HEK293 (cell line): Measurements from ENCODE around the gene RIN2.

Experiments used
- CTCF ChIP-seq: fragments of 450-650 bp; formaldehyde crosslinking; IDR thresholded peaks from 2 replicates; pipeline ENCODE4 v1.5.1; 2016; ENCODE audit warnings: missing biosample characterization, missing genetic modification characterization
- ZNF157 ChIP-seq: fragments of 450-650 bp; formaldehyde crosslinking; IDR thresholded peaks from 2 replicates; pipeline ENCODE4 v1.5.1; 2016; ENCODE audit warnings: missing biosample characterization, missing genetic modification characterization
- ZNF19 ChIP-seq: fragments of 450-650 bp; formaldehyde crosslinking; IDR thresholded peaks from 2 replicates; pipeline ENCODE4; 2016; ENCODE audit warnings: missing biosample characterization, missing genetic modification characterization, low read depth
- ZNF239 ChIP-seq: fragments of 450-650 bp; formaldehyde crosslinking; IDR thresholded peaks from 2 replicates; pipeline ENCODE4 v1.5.1; 2016; ENCODE audit warnings: missing biosample characterization, missing genetic modification characterization
- ZSCAN18 ChIP-seq: fragments of 450-650 bp; formaldehyde crosslinking; IDR thresholded peaks from 2 replicates; pipeline ENCODE4 v1.5.1; 2016; ENCODE audit warnings: missing biosample characterization, missing genetic modification characterization

- TF ChIP-seq ZNF19 (tag by site-specific recombination) (no peak), ZNF157 (tag by site-specific recombination) (no peak), ZNF239 (tag by site-specific recombination) (no peak), CTCF (tag by site-specific recombination) (no peak), ZSCAN18 (tag by site-specific recombination) (no peak)
Observed at GRCh38 chr20:19709635-19710335, 48.3 kb upstream of the RIN2 start.
